H9 (cell line): ENCODE data around the gene HCN4. TPM values are rescaled to one million over a fixed set of nuclear protein-coding genes. Genes with fewer than 3 reads are reported as not detected.

Experiments
- DNase-seq: peaks from one replicate; pipeline ENCODE4 v3.0.0-alpha.2; 2017
- H2AFZ ChIP-seq: one replicate; pipeline ENCODE4 v1.6.1; 2013; ENCODE audit warnings: mild to moderate bottlenecking, low read length, control low read depth, moderate library complexity
- H2AK5ac ChIP-seq: 2 replicates; pipeline ENCODE4 v1.6.1; 2013; ENCODE audit warnings: low read length, control low read depth, mixed read lengths; ENCODE audit not compliant: insufficient read length
- H2BK120ac ChIP-seq: one replicate; pipeline ENCODE4 v1.6.1; 2013; ENCODE audit warnings: low read depth, mild to moderate bottlenecking, low read length, control low read depth, inconsistent platforms; ENCODE audit not compliant: poor library complexity, severe bottlenecking
- H2BK12ac ChIP-seq: 2 replicates; pipeline ENCODE4 v1.6.1; 2013; ENCODE audit warnings: low read length, control low read depth, mixed read lengths, low read depth; ENCODE audit not compliant: insufficient read length
- H2BK15ac ChIP-seq: 2 replicates; pipeline ENCODE4 v1.6.1; 2013; ENCODE audit warnings: low read depth, low read length, control low read depth
- H2BK20ac ChIP-seq: one replicate; pipeline ENCODE4 v1.6.1; 2013; ENCODE audit warnings: low read depth, mild to moderate bottlenecking, low read length, control low read depth, inconsistent platforms; ENCODE audit not compliant: poor library complexity, severe bottlenecking
- H2BK5ac ChIP-seq: 2 replicates; pipeline ENCODE4 v1.6.1; 2013; ENCODE audit warnings: low read length, control low read depth, mixed read lengths; ENCODE audit not compliant: insufficient read length
- H3K14ac ChIP-seq: 2 replicates; pipeline ENCODE4 v1.6.1; 2013; ENCODE audit warnings: low read length, control low read depth; ENCODE audit not compliant: insufficient read depth
- H3K18ac ChIP-seq: 2 replicates; pipeline ENCODE4 v1.6.1; 2013; ENCODE audit warnings: low read depth, mild to moderate bottlenecking, mixed read lengths, low read length, control low read depth; ENCODE audit not compliant: insufficient read length
- H3K23ac ChIP-seq: 2 replicates; pipeline ENCODE4 v1.6.1; 2013; ENCODE audit warnings: low read length, control low read depth, mixed read lengths, low read depth; ENCODE audit not compliant: insufficient read length
- H3K23me2 ChIP-seq: 2 replicates; pipeline ENCODE4 v1.6.1; 2013; ENCODE audit warnings: low read depth, mild to moderate bottlenecking, mixed read lengths, low read length, control low read depth; ENCODE audit not compliant: insufficient read length, poor library complexity, severe bottlenecking
- H3K27ac ChIP-seq: 2 replicates; pipeline ENCODE4 v1.5.1; 2013; ENCODE audit warnings: low read length, control low read depth, mixed read lengths, low read depth; ENCODE audit not compliant: insufficient read length
- H3K27me3 ChIP-seq: 2 replicates; pipeline ENCODE4 v1.6.1; 2013; ENCODE audit warnings: low read length, control low read depth, inconsistent platforms; ENCODE audit not compliant: insufficient read depth
- H3K4ac ChIP-seq: 2 replicates; pipeline ENCODE4 v1.6.1; 2013; ENCODE audit warnings: low read depth, mild to moderate bottlenecking, control low read depth, inconsistent platforms, low read length, moderate library complexity
- H3K4me1 ChIP-seq: 2 replicates; pipeline ENCODE4 v1.6.1; 2013; ENCODE audit warnings: low read length, control low read depth, inconsistent platforms; ENCODE audit not compliant: insufficient read depth
- H3K4me2 ChIP-seq: 2 replicates; pipeline ENCODE4 v1.6.1; 2013; ENCODE audit warnings: low read length, control low read depth, mixed read lengths; ENCODE audit not compliant: insufficient read length, insufficient read depth
- H3K56ac ChIP-seq: 2 replicates; pipeline ENCODE4 v1.6.1; 2013; ENCODE audit warnings: low read depth, mild to moderate bottlenecking, mixed read lengths, low read length, control low read depth; ENCODE audit not compliant: insufficient read length
- H3K79me1 ChIP-seq: 2 replicates; pipeline ENCODE4 v1.6.1; 2013; ENCODE audit warnings: low read depth, mild to moderate bottlenecking, moderate library complexity, low read length, control low read depth, inconsistent platforms; ENCODE audit not compliant: insufficient read depth, poor library complexity, severe bottlenecking
- H3K79me2 ChIP-seq: 2 replicates; pipeline ENCODE4 v1.6.1; 2013; ENCODE audit warnings: low read length, control low read depth, inconsistent platforms; ENCODE audit not compliant: insufficient read depth
- H3K9ac ChIP-seq: 2 replicates; pipeline ENCODE4 v1.6.1; 2013; ENCODE audit warnings: low read length, control low read depth, mixed read lengths; ENCODE audit not compliant: insufficient read length; ENCODE audit errors: extremely low read depth
- H3K9me3 ChIP-seq: one replicate; pipeline ENCODE4 v1.6.1; 2013; ENCODE audit warnings: low read depth, low read length, inconsistent platforms; ENCODE audit not compliant: control insufficient read depth
- H3T11ph ChIP-seq: one replicate; pipeline ENCODE4 v1.6.1; 2013; ENCODE audit warnings: mild to moderate bottlenecking, low read length, control low read depth, inconsistent platforms
- H4K20me1 ChIP-seq: one replicate; pipeline ENCODE4 v1.6.1; 2013; ENCODE audit not compliant: control insufficient read depth, insufficient read length, insufficient read depth
- H4K5ac ChIP-seq: 2 replicates; pipeline ENCODE4 v1.6.1; 2013; ENCODE audit warnings: low read depth, mild to moderate bottlenecking, mixed read lengths, low read length, control low read depth; ENCODE audit not compliant: insufficient read length
- H4K8ac ChIP-seq: replicated peaks from 2 replicates; pipeline ENCODE4 v1.6.1; 2013; ENCODE audit warnings: low read length, control low read depth, mixed read lengths, low read depth; ENCODE audit not compliant: insufficient read length
- H4K91ac ChIP-seq: 2 replicates; pipeline ENCODE4 v1.6.1; 2013; ENCODE audit warnings: low read depth, mild to moderate bottlenecking, moderate library complexity, mixed read lengths, low read length, control low read depth; ENCODE audit not compliant: insufficient read length
- H3K27ac Mint-ChIP-seq, 3 experiments: 2 replicates in 2 of 3; 3 replicates in 1 of 3; pipeline ENCODE4 v1.8.0; 2020 to 2021; ENCODE audit warnings: mixed read lengths in 3 of 3, mild to moderate bottlenecking in 1 of 3, moderate library complexity in 1 of 3
- H3K27me3 Mint-ChIP-seq: 2 replicates; pipeline ENCODE4 v1.8.0; 2021; ENCODE audit warnings: low read depth, mild to moderate bottlenecking, moderate library complexity, mixed read lengths
- H3K36me3 Mint-ChIP-seq, 3 experiments: 2 replicates in 2 of 3; 3 replicates in 1 of 3; pipeline ENCODE4 v1.8.0; 2020 to 2021; ENCODE audit warnings: low read depth in 3 of 3, mixed read lengths in 3 of 3; ENCODE audit not compliant: insufficient read depth in 1 of 3
- H3K4me1 Mint-ChIP-seq, 2 experiments: 2 replicates each; pipeline ENCODE4 v1.8.0; 2020; ENCODE audit warnings: mixed read lengths in 2 of 2
- H3K4me3 Mint-ChIP-seq, 2 experiments: 2 replicates in 1 of 2; 3 replicates in 1 of 2; pipeline ENCODE4 v1.8.0; 2020 to 2021; ENCODE audit warnings: mild to moderate bottlenecking in 2 of 2, mixed read lengths in 2 of 2, moderate library complexity in 1 of 2
- H3K9me3 Mint-ChIP-seq, 2 experiments: 2 replicates in 1 of 2; 3 replicates in 1 of 2; pipeline ENCODE4 v1.8.0; 2020; ENCODE audit warnings: mild to moderate bottlenecking in 2 of 2, mixed read lengths in 2 of 2, moderate library complexity in 1 of 2
- CTCF ChIP-seq: fragments of 200-600 bp; sonication (generic); conservative IDR thresholded peaks from 3 replicates; pipeline ENCODE4 v1.8.0; 2021; ENCODE audit warnings: antibody characterized with exemption, mild to moderate bottlenecking
- WGBS: extraction: QIAGEN DNeasy Blood & Tissue Kit; methylation state at CpG from one replicate; pipeline ENCODE4 v1.1.7; 2013; ENCODE audit warnings: missing lambda C conversion rate, low lambda C conversion rate, mixed read lengths; ENCODE audit not compliant: insufficient read length; ENCODE audit errors: extremely low coverage; 5-methylcytosine and 5-hydroxymethylcytosine counted together
- total RNA-seq: library from RNA; stranded (reverse); gene quantifications from 2 replicates; pipeline ENCODE4 v1.2.1, GENCODE V29; 2021

The HCN4 gene
- total RNA-seq, 1 experiment from 2014 or later = 10.5 TPM

DNA sequence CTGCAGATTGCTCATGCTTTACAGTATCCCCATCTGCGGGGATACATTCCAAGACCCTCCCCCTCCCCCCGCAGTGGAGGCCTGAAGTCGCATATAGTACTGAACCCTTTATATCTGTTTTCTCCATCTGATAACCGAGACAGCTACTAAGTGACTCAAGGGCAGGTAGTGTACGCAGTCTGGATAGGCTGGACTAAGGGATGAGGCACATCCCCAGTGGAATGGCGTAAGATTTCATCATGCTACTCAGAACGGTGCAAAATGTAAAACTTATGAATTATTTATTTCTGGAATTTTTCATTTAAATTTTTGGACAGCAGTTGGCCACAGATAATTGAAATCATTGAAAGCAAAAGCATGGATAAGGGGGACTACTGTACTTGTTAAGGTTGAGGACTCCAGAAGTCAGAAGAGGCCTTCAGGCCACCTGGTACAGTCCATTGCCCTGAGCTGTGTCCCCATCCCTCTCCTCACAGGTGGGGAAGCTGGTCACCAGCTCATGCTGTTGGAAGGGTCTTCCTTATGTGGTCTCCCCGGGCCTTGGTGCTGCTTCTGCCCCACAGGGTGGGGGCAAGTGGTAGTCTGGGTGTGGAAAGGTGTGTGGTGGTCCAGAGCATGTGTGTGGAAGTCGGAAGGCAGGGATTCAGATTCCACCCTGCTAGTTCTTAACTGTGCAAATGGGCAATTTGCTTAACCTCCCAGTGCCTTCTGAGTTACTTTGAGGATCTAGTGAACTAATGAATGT, 72.0 kb downstream of the HCN4 start:
- H3K4me1 Mint-ChIP-seq = no peaks in the 10 kb centered on the region
- Histone ChIP-seq H3T11ph (no peak overlapping the region), H3K14ac (no peak overlapping the region), H4K91ac (no peak overlapping the region), H3K4me2 (no peak overlapping the region), H2BK120ac (no peak overlapping the region), H3K9ac (no peak overlapping the region), H2BK5ac (no peak overlapping the region), H2BK20ac (no peak overlapping the region), H3K4ac (no peak overlapping the region), H2AFZ (no peak overlapping the region), H3K9me3 (no peaks in the 10 kb centered on the region), H3K27ac (no peak overlapping the region), H4K8ac (no peak overlapping the region), H3K23ac (no peak overlapping the region), H3K56ac (no peak overlapping the region), H2BK12ac (no peak overlapping the region), H3K23me2 (no peaks in the 10 kb centered on the region), H4K5ac (no peak overlapping the region), H3K4me1 (no peaks in the 10 kb centered on the region), H3K18ac (no peak overlapping the region), H3K79me1 (no peaks in the 10 kb centered on the region), H3K79me2 (no peaks in the 10 kb centered on the region), H3K27me3 (no peaks in the 10 kb centered on the region), H2AK5ac (no peak overlapping the region), H4K20me1 (no peaks in the 10 kb centered on the region), H2BK15ac (no peak overlapping the region)
- WGBS = no CpG with 5 or more reads among the region's 9 CpGs
- DNase-seq = no peak
- H3K4me3 Mint-ChIP-seq = no peak overlapping the region
- H3K27ac Mint-ChIP-seq = peak overlapping the region in 1 of 3 experiments; percentile 11; a peak in 2 of 7 replicates
- TF ChIP-seq CTCF = no peak
- H3K9me3 Mint-ChIP-seq = no peaks in the 10 kb centered on the region
- H3K36me3 Mint-ChIP-seq = peaks cover 5 to 40% (median 32%) of the 10 kb centered on the region in 3 experiments; a peak in 5 of 7 replicates
- H3K27me3 Mint-ChIP-seq = no peaks in the 10 kb centered on the region
